A549 (cell line): Measurements from ENCODE around the gene SIAE.

Experiments
- CTCF ChIP-seq: fragments of >200 bp; sonication (Bioruptor Twin); formaldehyde crosslinking; IDR thresholded peaks from 3 replicates; pipeline ENCODE4 v1.5.1; 2016
- ESRRA ChIP-seq: fragments of 150-350 bp; IDR thresholded peaks from 2 replicates; pipeline ENCODE4 v1.6.1; 2014; ENCODE audit warnings: mild to moderate bottlenecking, low read length, borderline replicate concordance
- POLR2A ChIP-seq: IDR thresholded peaks from 2 replicates; pipeline ENCODE4 v1.6.1; 2012; ENCODE audit warnings: mild to moderate bottlenecking, low read length
- RFX5 ChIP-seq: fragments of 450-650 bp; IDR thresholded peaks from 2 replicates; pipeline ENCODE4 v1.7.1; 2014; ENCODE audit warnings: antibody characterized with exemption, mild to moderate bottlenecking, moderate library complexity
- SMC3 ChIP-seq: fragments of >200 bp; sonication (Bioruptor Twin); formaldehyde crosslinking; IDR thresholded peaks from 3 replicates; pipeline ENCODE4 v1.6.1; 2018; ENCODE audit warnings: inconsistent platforms

DNA sequence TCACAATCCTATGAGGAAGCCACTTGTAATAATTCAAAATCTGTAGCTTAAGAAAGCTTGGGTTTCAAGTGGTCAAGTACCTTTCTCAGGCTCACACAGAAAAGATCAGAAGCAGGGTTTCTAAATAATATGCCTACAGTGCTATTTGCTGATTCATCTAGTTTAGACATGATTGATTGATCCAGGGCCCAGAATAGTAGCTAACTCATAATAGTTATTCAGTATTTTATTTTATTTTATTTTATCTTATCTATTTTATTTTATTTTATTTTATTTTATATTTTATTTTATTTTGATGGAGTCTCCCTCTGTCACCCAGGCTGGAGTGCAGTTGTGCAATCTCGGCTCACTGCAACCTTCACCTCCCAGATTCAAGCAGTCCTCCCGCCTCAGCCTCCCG, 78.2 kb downstream of the SIAE start:
- TF ChIP-seq CTCF, result no peak
- no peak for TF ChIP-seq POLR2A
- TF ChIP-seq SMC3, result no peak
- TF ChIP-seq ESRRA, result no peak
- TF ChIP-seq RFX5, result no peak
